Measurements from ENCODE around the gene GGCX. TPM values are rescaled to one million over a fixed set of nuclear protein-coding genes. Genes with fewer than 3 reads are reported as not detected.

The GGCX gene
- total and polyA plus RNA-seq, 2 of the 13 experiments (the other 11 are each of a cell fraction or from before 2014, with no cell fraction given): 72.5 to 103 TPM

DNA sequence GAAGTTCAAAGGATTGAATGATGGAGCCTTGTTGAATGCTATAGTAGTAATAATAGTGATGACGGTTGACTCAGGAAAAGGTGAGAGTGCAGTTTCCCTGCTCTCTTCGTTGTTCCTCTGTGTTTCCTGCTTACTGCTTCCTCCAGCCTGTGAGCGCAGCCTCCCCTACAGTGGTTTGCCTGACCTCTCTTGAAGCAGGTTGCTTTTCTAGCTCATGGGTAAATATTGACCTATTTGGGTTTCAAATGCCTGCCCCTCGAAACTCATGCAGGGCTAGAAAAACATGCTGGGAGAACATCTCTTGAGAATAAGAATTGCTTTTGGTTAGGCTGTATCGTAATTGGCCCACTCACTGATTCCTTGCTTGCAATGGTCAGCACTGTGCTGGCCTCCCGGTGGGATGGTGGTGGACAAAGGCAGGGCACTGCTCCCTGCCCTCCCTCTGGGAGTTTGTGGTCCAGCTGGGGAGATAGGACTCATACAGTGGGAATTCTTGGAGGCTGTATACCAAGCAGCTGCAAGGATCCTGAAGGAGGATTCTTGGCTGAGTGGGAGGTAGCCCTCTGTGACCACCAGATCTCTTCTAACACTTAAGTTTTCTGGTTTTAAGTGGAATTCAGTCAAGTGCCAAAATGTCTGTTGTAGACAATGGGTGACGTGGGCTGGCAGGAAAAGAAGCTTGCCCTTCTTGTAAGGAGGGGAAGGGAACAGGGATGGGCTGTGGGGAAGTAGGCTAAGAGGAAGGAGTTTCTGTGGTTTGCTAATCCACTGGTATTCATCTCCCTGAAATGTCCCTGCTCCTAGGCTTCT lies 28.9 kb upstream of the GGCX start (continued):
- TF ChIP-seq, protein P1, sequence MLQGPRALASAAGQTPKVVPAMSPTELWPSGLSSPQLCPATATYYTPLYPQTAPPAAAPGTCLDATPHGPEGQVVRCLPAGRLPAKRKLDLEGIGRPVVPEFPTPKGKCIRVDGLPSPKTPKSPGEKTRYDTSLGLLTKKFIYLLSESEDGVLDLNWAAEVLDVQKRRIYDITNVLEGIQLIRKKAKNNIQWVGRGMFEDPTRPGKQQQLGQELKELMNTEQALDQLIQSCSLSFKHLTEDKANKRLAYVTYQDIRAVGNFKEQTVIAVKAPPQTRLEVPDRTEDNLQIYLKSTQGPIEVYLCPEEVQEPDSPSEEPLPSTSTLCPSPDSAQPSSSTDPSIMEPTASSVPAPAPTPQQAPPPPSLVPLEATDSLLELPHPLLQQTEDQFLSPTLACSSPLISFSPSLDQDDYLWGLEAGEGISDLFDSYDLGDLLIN (CRISPR knock-in tag; IDR thresholded peaks at IDR 0.05; ENCODE audit: borderline replicate concordance): no peak
- TF ChIP-seq HNF4A (CRISPR knock-in tag; IDR thresholded peaks at IDR 0.05) (peak; percentile 47; the same call in 1 of the 2 replicates), SIN3B (IDR thresholded peaks at IDR 0.05; ENCODE audit: low read length) (no peak), ZC3H4 (CRISPR knock-in tag; IDR thresholded peaks at IDR 0.05; ENCODE audit: borderline replicate concordance) (no peak), KLF12 (CRISPR knock-in tag; IDR thresholded peaks at IDR 0.05; ENCODE audit: borderline replicate concordance) (no peak), CCDC6 (CRISPR knock-in tag; IDR thresholded peaks at IDR 0.05) (peak; percentile 58; the same call in 1 of the 2 replicates), MIER3 (CRISPR knock-in tag; IDR thresholded peaks at IDR 0.05; ENCODE audit: borderline replicate concordance) (0 out of 2 replicates have a peak, but pooled peaks have one; percentile 37), SCMH1 (CRISPR knock-in tag; IDR thresholded peaks at IDR 0.05; ENCODE audit: borderline replicate concordance) (no peak), DPF2 (CRISPR knock-in tag; IDR thresholded peaks at IDR 0.05; ENCODE audit: borderline replicate concordance, low read depth) (peak; percentile 60; the same call in 1 of the 2 replicates), RBM39 (IDR thresholded peaks at IDR 0.05; ENCODE audit: low read depth, low read length, poor library complexity, severe bottlenecking) (no peak), TMF1 (CRISPR knock-in tag; IDR thresholded peaks at IDR 0.05; ENCODE audit: low read depth) (no peak)
- TF ChIP-seq, protein P2, sequence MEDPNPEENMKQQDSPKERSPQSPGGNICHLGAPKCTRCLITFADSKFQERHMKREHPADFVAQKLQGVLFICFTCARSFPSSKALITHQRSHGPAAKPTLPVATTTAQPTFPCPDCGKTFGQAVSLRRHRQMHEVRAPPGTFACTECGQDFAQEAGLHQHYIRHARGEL (CRISPR knock-in tag; IDR thresholded peaks at IDR 0.05): no peak
- TF ChIP-seq, protein P3, sequence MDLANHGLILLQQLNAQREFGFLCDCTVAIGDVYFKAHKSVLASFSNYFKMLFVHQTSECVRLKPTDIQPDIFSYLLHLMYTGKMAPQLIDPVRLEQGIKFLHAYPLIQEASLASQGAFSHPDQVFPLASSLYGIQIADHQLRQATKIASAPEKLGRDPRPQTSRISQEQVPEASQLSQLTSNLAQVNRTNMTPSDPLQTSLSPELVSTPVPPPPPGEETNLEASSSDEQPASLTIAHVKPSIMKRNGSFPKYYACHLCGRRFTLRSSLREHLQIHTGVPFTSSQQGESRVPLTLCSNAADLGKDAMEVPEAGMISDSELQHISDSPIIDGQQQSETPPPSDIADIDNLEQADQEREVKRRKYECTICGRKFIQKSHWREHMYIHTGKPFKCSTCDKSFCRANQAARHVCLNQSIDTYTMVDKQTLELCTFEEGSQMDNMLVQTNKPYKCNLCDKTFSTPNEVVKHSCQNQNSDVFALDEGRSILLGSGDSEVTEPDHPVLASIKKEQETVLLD (CRISPR knock-in tag; IDR thresholded peaks at IDR 0.05; ENCODE audit: low read depth): no peak
- TF ChIP-seq, protein P4, sequence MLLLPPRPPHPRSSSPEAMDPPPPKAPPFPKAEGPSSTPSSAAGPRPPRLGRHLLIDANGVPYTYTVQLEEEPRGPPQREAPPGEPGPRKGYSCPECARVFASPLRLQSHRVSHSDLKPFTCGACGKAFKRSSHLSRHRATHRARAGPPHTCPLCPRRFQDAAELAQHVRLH (CRISPR knock-in tag; IDR thresholded peaks at IDR 0.05; ENCODE audit: borderline replicate concordance, low read depth): peak; percentile 48; the same call in 1 of the 2 replicates
- TF ChIP-seq, protein P5, sequence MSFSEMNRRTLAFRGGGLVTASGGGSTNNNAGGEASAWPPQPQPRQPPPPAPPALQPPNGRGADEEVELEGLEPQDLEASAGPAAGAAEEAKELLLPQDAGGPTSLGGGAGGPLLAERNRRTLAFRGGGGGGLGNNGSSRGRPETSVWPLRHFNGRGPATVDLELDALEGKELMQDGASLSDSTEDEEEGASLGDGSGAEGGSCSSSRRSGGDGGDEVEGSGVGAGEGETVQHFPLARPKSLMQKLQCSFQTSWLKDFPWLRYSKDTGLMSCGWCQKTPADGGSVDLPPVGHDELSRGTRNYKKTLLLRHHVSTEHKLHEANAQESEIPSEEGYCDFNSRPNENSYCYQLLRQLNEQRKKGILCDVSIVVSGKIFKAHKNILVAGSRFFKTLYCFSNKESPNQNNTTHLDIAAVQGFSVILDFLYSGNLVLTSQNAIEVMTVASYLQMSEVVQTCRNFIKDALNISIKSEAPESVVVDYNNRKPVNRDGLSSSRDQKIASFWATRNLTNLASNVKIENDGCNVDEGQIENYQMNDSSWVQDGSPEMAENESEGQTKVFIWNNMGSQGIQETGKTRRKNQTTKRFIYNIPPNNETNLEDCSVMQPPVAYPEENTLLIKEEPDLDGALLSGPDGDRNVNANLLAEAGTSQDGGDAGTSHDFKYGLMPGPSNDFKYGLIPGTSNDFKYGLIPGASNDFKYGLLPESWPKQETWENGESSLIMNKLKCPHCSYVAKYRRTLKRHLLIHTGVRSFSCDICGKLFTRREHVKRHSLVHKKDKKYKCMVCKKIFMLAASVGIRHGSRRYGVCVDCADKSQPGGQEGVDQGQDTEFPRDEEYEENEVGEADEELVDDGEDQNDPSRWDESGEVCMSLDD (CRISPR knock-in tag; IDR thresholded peaks at IDR 0.05; ENCODE audit: borderline replicate concordance): no peak
- TF ChIP-seq, protein P6, sequence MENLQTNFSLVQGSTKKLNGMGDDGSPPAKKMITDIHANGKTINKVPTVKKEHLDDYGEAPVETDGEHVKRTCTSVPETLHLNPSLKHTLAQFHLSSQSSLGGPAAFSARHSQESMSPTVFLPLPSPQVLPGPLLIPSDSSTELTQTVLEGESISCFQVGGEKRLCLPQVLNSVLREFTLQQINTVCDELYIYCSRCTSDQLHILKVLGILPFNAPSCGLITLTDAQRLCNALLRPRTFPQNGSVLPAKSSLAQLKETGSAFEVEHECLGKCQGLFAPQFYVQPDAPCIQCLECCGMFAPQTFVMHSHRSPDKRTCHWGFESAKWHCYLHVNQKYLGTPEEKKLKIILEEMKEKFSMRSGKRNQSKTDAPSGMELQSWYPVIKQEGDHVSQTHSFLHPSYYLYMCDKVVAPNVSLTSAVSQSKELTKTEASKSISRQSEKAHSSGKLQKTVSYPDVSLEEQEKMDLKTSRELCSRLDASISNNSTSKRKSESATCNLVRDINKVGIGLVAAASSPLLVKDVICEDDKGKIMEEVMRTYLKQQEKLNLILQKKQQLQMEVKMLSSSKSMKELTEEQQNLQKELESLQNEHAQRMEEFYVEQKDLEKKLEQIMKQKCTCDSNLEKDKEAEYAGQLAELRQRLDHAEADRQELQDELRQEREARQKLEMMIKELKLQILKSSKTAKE (CRISPR knock-in tag; IDR thresholded peaks at IDR 0.05; ENCODE audit: borderline replicate concordance): 0 out of 2 replicates have a peak, but pooled peaks have one; percentile 56

All from HepG2 (cell line).